GF-D8 (cell line): ENCODE results near the gene CD19.
"Not testable (repeated sequence)": the region's sequence is repeated elsewhere in the genome, so short reads cannot be mapped to it uniquely, and the experiment has no call there.

Experiments
- DNase-seq: peaks from one replicate; lab custom pipeline; 2025; lab: John Stamatoyannopoulos, UW

The CD19 gene

DNA sequence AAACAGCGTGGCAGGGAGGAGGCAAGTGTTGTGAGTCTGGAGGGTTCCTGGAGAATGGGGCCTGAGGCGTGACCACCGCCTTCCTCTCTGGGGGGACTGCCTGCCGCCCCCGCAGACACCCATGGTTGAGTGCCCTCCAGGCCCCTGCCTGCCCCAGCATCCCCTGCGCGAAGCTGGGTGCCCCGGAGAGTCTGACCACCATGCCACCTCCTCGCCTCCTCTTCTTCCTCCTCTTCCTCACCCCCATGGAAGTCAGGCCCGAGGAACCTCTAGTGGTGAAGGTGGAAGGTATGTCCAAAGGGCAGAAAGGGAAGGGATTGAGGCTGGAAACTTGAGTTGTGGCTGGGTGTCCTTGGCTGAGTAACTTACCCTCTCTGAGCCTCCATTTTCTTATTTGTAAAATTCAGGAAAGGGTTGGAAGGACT lies at the start of gene CD19:
Gene CD19 (plus strand): TSS at position 171 of the 425 bp plus-strand sequence. CDS start 30 bp downstream, at position 201.
- DNase-seq = no peak

DNA sequence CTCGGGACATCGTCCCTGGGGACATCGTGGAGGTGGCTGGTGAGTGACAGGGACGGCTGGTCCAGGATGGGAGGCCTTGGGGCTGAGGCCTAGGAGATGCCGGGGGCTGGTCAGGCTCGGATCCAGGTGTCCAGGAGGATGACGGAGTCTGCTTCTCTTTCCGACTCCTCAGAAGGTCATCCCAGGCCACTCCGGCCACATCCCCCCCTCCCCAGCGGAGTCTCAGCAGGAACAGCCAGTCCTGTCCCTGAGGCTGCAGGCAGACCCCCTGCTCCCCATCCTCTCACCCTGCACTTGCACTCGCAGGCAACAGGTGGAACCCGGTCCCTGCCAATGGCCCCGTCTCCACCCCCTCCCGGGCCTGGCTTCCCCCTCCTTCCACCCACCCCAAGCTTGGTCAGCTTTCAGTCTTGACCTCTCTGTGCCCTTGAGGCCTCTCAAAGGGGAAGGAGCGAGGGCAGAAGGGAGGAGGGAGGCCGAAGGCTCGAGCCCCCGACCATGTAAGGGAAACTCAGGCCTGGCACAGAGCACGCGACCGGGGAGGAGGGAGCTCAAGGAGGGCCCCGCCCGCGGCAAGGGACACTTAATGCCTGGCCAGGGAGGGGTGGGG lies 49.1 kb upstream of the CD19 start:
- no peak for DNase-seq

DNA sequence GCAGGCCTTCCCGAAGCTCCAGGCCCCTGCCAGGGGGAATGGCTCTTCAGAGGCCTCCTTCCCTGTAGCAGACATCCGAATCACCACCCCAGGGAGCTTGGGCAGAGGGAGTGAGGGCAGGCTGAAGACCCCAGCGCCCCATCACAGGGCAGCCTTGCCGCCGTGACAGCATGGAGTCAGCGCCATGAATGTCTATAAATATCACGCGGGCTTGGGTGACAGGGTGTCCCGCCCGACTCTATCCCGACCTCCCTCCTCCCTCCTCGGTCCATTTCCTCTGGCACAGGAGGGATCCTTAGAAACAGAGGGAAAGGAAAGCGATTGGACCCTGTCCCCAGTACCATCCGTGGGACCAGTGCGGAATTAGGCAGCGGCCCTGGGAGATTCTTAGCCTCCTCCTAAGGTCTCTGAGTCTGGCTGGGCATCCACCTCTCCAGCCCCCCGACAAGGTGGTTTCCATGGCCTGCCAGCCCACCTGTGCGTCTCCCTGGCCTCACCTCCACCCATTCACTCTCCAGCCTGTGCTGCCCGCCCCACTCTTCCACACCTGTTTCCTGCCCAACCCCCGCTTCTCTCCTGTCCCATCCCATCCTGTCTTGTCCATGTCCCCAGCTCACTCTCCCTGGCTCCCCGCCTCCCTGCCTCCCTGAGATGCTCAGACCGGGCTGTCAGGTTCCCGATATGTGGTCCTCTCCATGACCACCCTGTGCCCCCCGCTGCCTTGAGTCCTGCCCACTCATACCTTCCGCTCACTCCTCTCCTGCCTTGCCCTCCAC lies 48.4 kb upstream of the CD19 start:
- no peak for DNase-seq

- DNase-seq = no peak
These were observed 47.7 kb upstream of the CD19 start for GRCh38 chr16:28884045-28884444.

GRCh38 chr16:28886945-28887344 lies 44.8 kb upstream of the CD19 start:
- no peak for DNase-seq

- not testable (repeated sequence) for DNase-seq
These were observed 41.4 kb upstream of the CD19 start for GRCh38 chr16:28890355-28890754.

DNA sequence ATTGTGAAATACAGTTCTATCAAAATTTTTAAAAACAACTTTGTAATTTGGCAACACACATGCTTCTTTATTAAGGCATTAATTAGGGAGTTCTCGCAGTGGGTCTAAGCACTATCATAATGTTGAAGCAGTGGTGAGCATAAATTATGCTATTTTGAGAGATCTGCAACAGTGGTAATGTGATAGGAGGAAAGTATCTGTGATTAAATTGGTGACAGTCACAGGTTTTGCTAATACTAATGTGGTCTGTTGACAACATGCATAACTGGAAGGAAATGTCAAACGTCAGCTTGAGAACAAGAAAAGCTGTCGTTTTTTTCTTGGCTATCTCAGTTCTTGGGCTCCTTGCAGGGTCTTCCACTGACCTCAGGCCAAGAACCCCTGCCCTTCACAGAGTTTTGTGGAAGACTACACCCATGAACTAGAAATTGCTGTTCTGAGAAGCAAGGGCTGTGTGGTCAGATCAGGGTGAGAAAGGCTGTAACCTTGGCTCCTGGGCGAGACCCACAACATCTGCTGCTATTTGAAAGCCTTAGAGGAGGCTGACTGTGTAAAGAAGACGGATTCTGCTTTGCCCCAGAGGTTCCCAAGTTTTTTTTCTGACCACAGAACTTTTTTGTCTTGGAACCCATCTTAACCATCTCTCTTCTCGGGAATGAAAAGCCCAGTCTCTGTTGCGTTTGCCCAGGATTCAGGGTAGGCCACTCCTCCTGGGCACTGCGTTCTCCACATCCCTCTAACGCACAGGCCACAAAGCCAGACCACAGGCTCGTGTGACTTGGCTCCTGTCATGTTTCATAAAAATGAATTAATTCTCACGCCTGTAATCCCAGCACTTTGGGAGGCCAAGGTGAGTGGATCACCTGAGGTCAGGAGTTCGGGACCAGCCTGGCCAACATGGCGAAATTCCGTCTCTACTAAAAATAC lies 39.5 kb upstream of the CD19 start:
- no peak for DNase-seq

- no peak for DNase-seq
These were observed 38.5 kb upstream of the CD19 start for GRCh38 chr16:28893291-28893690.

DNA sequence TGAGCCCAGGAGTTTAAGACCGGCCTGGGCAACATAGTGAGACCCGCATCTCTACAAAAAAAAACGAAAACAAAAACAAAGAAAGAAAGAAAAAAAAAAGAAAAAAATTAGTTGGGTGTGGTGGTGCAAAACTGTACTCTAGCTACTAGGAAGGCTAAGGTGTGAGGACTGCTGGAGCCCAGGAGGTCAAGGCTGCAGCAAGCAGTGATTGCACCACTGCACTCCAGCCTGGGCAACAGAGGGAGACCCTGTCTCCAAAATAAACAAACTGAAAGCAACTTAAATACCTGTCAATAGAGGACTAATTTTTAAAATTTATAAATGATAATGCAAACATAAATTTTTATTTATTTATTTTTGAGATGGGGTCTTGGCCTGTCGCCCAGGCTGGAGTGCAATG lies 36.2 kb upstream of the CD19 start:
- no peak for DNase-seq

DNA sequence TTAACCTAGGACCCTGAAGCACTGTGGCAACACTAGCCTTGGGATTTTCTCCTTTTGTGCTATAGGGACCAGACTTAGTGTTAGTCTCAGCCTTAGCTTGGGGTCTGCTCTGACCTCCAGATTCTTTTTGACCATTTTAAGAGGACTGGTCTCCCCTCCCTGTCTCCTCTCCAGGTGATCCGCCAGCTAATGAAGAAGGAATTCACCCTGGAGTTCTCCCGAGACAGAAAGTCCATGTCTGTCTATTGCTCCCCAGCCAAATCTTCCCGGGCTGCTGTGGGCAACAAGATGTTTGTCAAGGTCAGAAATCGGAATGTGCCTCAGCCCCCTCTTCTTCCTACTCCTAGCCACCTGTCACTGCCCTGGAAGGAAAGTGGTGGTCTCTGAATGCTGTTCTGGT lies 33.9 kb upstream of the CD19 start:
- DNase-seq = no peak

DNA sequence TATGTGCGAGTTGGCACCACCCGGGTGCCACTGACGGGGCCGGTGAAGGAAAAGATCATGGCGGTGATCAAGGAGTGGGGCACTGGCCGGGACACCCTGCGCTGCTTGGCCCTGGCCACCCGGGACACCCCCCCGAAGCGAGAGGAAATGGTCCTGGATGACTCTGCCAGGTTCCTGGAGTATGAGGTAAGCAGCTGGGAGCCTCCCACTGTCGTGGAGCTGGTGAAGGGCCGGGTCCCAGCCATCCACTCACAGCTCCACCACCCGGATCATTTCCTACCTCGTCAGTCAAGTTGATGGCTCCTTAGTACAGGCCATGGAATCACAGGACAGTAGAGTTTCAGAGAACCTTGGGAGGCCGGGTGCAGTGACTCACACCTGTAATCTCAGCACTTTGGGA lies 33.5 kb upstream of the CD19 start:
- DNase-seq = no peak

DNA sequence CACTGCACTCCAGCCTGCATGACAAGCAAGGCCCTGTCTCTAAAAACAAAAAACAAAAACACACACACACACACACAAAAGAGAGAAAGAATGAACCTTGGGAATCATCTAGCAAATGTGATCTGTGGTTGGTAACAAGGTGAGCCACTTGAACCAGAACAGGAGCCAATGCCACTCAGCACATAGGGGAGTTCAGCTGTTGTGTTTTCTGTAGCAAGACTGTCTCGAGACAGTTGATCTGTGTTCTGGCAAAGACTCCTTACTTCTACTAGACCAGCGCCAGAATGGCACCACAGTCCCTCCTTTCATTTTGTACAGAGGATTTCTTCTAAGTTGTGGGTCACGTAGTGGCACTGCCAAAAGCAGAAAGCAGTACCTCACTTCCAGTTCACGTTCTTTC lies 32.8 kb upstream of the CD19 start:
- no peak for DNase-seq

DNA sequence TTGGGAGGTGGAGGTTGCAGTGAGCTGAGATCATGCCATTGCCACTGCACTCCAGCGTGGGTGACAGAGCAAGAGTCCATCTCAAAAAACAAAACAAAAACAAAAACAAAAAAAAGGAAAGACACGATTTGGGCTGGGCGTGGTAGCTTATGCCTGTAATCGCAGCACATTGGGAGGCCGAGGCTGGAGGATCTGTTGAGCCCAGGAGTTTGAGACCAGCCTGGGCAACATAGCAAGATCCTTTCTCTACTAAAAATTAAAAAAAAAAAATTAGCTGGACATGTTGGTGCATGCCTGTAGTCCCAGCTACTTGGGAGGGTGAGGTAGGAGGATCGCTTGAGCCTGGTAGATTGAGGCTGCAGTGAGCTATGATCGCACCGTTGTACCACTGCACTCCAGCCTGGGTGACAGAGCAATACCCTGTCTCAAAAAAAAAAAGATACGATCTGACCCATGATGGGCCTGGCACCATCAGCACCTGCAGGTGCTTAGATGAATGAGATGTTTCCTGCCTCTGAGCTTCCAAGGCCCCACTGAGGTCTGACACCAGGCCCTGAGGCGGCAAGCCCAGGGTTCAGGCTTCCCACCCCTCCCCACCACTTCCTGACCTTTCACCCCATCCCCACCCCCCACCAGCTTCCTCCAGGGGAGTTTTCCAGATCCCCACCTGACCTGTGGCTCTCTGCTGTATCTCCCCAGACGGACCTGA lies 31.7 kb upstream of the CD19 start:
- DNase-seq = no peak

DNA sequence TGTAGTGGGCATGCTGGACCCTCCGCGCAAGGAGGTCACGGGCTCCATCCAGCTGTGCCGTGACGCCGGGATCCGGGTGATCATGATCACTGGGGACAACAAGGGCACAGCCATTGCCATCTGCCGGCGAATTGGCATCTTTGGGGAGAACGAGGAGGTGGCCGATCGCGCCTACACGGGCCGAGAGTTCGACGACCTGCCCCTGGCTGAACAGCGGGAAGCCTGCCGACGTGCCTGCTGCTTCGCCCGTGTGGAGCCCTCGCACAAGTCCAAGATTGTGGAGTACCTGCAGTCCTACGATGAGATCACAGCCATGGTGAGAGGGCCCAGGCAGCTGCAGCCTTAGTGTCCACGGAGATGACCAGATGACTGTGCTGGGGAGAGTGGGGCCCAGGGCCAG lies 31.2 kb upstream of the CD19 start:
- DNase-seq = no peak

DNA sequence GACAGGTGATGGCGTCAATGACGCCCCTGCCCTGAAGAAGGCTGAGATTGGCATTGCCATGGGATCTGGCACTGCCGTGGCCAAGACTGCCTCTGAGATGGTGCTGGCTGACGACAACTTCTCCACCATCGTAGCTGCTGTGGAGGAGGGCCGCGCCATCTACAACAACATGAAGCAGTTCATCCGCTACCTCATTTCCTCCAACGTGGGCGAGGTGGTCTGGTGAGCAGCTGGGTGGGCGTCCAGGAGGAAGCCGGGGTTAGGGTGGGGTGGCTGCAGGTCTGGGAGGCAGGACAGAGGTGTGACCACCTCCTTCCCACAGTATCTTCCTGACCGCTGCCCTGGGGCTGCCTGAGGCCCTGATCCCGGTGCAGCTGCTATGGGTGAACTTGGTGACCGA lies 29.9 kb upstream of the CD19 start:
- DNase-seq = no peak

DNA sequence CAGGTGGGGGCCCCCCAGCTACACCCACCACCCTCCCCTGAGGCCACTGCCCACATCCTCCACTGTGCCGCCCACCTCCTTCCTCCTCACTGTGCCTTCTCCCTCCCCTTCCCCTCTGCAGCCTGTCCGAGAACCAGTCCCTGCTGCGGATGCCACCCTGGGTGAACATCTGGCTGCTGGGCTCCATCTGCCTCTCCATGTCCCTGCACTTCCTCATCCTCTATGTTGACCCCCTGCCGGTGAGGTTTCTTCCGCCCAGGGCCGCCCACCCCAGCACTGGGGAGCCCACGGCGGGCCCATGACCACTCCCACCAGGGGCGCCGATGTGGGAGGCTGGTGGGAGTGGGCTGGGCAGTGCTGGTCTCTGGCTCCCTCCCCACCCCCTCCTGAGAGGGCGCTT lies 28.9 kb upstream of the CD19 start:
- DNase-seq = no peak

GRCh38 chr16:28903344-28904042 lies 28.3 kb upstream of the CD19 start:
- no peak for DNase-seq

DNA sequence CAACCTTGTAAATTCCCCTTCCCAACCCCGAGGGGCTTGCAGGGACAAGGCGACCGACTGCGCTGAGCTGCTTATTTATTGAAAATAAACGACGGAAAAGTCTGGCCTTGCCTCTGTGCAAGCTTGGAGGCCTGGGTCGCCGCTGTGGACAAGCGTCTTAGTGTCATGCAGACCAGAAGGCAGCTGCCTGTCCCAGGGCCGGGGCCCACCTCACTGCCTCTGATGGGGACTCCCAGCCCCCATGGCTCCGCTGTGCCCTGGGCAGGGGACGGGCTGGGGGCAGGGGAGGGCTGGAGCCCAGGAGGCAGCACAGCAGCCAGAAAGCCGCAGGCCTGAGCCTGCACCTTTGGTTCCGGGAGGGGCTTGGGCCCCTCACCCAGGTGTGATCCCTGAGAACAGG lies 27.4 kb upstream of the CD19 start:
- no peak for DNase-seq

DNA sequence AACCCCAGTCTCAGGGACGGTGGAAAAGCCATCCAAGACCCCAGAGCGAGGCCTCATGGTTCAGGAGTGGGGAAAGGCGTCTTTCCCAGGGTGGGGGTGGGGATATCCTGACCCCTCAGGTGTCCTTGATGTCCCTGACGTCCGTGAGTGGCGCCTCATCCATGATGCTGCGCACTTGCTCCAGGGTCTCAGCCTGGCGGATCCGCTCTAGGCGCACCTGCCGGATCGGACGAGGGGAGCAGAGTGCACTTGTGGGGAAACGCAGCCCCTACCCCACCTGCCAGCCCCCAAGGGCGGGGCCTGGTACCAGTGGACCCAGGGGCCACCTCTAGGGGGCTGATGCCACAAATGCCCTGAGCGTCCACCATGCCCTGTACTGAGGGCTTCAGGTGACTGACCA lies 26.9 kb upstream of the CD19 start:
- no peak for DNase-seq

GRCh38 chr16:28905229-28905754 lies 26.5 kb upstream of the CD19 start:
- DNase-seq = no peak

DNA sequence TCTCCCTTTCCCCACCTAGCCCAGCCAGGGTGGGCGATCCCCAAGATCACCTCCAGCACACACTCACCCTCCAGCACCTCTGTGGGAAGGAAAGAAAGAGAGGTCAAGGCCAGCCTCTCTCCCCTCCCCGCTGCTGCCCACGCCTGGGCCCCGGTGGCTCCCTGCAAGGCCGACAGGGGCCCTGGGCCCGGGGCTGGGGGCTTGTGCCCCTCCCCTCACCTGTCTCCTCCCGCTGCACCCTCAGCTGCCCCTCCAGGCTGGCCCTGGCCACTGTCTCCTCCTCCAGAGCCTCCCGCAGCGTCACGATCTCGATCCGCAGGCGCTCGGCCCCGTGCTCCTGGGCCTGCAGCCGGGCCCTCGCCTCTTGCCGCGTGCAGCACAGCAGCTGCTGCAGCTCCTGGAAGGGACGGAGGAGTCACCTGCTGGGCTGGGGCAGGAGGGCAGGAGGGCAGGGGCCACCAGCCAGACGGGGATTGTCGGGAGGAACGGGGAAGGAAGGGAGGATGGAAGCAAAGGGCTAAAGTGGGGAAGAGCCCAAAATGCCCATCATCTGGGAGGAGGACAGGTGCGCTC lies 25.9 kb upstream of the CD19 start:
- no peak for DNase-seq
